GM23248 (cell line): ENCODE measurements around the gene TP53.

Experiments
- EZH2 ChIP-seq: fragments of 200-600 bp; sonication (generic); IDR thresholded peaks from 2 replicates; pipeline ENCODE4 v1.6.1; 2018; ENCODE audit warnings: antibody characterized with exemption, mild to moderate bottlenecking; ENCODE audit not compliant: insufficient read depth, poor library complexity, severe bottlenecking
- EZH2phosphoT487 ChIP-seq: fragments of 200-600 bp; sonication (generic); IDR thresholded peaks from 2 replicates; pipeline ENCODE4 v1.6.1; 2018; ENCODE audit warnings: antibody characterized with exemption, moderate library complexity, mild to moderate bottlenecking, low read depth; ENCODE audit not compliant: insufficient read depth

GRCh38 chr17:7709031-7709430 lies 21.7 kb upstream of the TP53 start:
- no peak for TF ChIP-seq EZH2phosphoT487
- no peak for TF ChIP-seq EZH2
